Measurements from ENCODE around the gene ZNF668.
"Not testable (repeated sequence)": the region's sequence is repeated elsewhere in the genome, so short reads cannot be mapped to it uniquely, and the experiment has no call there.

The ZNF668 gene

GRCh38 chr16:31052114-31052513 lies 21.9 kb downstream of the ZNF668 start:
- peak; percentile 37 for DNase-seq

- DNase-seq = no peak
Observed at GRCh38 chr16:31050280-31051030, 23.6 kb downstream of the ZNF668 start.

GRCh38 chr16:31043898-31044481 lies 30.1 kb downstream of the ZNF668 start:
- no peak for DNase-seq

GRCh38 chr16:31043352-31043751 lies 30.7 kb downstream of the ZNF668 start:
- DNase-seq = no peak

- DNase-seq = no peak
Observed at GRCh38 chr16:31042866-31043265, 31.2 kb downstream of the ZNF668 start.

- no peak for DNase-seq
Observed at GRCh38 chr16:31038993-31039392, 35.0 kb downstream of the ZNF668 start.

GRCh38 chr16:31036691-31037090 lies 37.3 kb downstream of the ZNF668 start:
- DNase-seq = no peak

- peak; percentile 86 for DNase-seq
Observed at GRCh38 chr16:31033709-31034492, 40.1 kb downstream of the ZNF668 start.

- peak; percentile 99 for DNase-seq
Observed at GRCh38 chr16:31032736-31033708, 41.0 kb downstream of the ZNF668 start, which contains the start of gene STX4. TSS of gene STX4 (plus strand) at chr16:31033558. CDS start at chr16:31033806, 248 bp downstream.

GRCh38 chr16:31031276-31031675 lies 42.8 kb downstream of the ZNF668 start:
- no peak for DNase-seq

- DNase-seq = no peak
Observed at GRCh38 chr16:31029272-31029671, 44.8 kb downstream of the ZNF668 start.

GRCh38 chr16:31025339-31025738 lies 48.7 kb downstream of the ZNF668 start:
- no peak for DNase-seq

GRCh38 chr16:31023627-31024226 lies 50.3 kb downstream of the ZNF668 start:
- no peak for DNase-seq

GRCh38 chr16:31023252-31023602 lies 50.8 kb downstream of the ZNF668 start:
- DNase-seq = no peak

GRCh38 chr16:31022544-31023251 lies 51.3 kb downstream of the ZNF668 start:
- DNase-seq = no peak

GRCh38 chr16:31020536-31020935 lies 53.5 kb downstream of the ZNF668 start:
- DNase-seq = no peak

- not testable (repeated sequence) for DNase-seq
Observed at GRCh38 chr16:31017756-31018155, 56.3 kb downstream of the ZNF668 start.

- no peak for DNase-seq
Observed at GRCh38 chr16:31016018-31016417, 58.0 kb downstream of the ZNF668 start.

- DNase-seq = not testable (repeated sequence)
Observed at GRCh38 chr16:31013292-31013691, 60.7 kb downstream of the ZNF668 start.

- not testable (repeated sequence) for DNase-seq
Observed at GRCh38 chr16:31011815-31012214, 62.2 kb downstream of the ZNF668 start.
